HG02642 (cell line): Measurements from ENCODE around the gene DSCAM.

ENCODE experiments used
- ATAC-seq: cut with Tn5 transposase; IDR thresholded peaks from one replicate; pipeline ENCODE4 v1.9.1; 2021; ENCODE audit warnings: mild to moderate bottlenecking; ENCODE audit not compliant: unreplicated experiment, poor library complexity

Gene DSCAM

GRCh38 chr21:40566486-40566885 lies 280.5 kb downstream of the DSCAM start:
- no peak for ATAC-seq

- no peak for ATAC-seq
Observed at GRCh38 chr21:40564318-40564717, 282.6 kb downstream of the DSCAM start.

GRCh38 chr21:40563900-40564299 lies 283.1 kb downstream of the DSCAM start:
- no peak for ATAC-seq

- ATAC-seq, result no peak
Observed at GRCh38 chr21:40562242-40563002, 284.5 kb downstream of the DSCAM start.

DNA sequence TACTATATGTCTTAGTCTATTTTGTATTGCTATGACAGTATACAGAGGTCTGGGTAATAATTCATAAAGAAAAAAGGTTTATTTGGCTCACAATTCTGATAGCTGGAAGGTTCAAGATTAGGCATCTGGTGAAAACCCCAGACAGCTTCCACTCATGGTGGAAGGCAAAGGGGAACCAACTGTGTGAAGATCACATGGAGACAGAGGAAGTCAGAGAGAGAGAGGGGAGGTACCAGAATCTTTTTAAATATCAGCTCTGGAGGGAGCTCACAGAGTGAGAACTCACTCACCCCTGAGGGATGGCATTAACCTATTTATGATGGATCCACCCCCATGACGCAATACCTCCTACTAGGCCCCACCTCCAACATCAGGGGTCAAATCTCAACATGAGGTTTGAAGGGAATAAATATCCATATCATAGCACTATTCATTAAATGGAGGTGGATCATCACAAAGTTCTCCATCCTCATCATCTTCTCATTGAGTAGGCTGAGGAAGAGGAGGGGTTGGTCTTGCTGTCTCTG lies 290.5 kb downstream of the DSCAM start:
- no peak for ATAC-seq

DNA sequence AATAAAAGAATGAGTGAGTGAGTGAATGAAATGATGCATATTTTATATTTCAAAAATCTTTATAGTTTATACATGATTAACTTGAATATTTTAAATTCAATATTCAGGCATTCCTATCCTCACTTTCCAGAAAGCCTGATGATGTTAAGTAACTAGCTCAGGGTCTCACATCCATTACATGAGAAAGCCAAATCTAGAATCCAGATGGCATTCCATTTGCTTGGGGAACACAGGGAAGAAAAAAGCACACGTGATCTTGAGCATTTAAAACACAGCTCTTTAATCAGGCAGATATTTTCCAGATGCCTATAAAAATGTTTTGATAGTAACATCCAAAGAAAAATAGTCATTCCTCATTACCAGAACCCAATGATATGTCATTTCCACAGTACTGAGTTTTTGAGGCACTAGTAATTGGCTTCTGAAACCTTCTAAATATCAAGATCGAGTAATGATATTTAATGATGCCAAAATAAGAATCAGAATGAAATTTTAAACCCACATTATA lies 291.9 kb downstream of the DSCAM start:
- ATAC-seq, result no peak

DNA sequence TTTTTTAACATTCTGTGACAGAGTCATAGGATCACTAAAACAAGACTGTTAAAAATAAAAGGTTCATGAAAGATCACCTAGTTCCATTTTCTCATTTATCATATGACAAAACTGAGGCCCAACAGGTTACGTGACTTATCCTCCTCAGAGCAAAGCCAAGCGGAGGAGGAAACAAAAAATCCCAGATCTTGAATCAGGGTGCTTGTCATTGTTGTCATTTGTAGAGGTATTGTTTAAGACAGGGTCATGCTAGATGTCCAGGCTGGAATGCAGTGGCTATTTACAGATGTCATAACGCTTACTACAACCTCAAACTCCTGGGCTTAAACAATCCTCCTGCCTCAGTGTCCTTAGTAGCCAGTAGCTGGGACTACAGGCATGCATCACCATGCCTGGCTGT lies 293.2 kb downstream of the DSCAM start:
- no peak for ATAC-seq

DNA sequence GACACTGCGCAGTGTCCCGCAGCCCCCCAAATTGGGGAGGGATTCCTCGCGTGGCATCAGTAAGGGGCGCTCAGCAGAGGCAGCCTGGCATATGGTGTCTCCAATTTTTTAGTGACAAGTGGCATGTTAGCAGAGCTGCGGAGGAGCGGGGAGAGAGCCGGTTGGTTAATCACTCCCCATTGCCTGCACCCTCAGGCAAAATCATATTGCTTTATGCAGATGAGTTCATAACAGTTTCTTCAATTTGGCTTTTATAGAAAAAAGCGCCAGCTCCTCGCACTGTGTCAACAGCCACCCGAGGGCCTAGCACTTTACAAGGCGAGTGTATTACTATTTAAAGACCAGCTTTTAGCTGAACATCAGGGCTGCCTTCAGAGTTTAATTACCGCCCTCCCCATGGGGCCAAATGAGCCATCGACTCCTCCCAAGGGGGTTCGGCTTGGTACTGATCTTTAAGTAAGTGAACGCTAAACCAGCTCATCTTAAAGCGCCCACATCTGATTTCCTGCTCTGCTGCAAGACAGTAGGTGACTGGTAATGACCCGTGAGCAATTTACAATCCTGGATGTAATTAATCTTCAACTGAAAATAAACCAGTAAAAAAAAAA lies 298.9 kb downstream of the DSCAM start:
- no peak for ATAC-seq

DNA sequence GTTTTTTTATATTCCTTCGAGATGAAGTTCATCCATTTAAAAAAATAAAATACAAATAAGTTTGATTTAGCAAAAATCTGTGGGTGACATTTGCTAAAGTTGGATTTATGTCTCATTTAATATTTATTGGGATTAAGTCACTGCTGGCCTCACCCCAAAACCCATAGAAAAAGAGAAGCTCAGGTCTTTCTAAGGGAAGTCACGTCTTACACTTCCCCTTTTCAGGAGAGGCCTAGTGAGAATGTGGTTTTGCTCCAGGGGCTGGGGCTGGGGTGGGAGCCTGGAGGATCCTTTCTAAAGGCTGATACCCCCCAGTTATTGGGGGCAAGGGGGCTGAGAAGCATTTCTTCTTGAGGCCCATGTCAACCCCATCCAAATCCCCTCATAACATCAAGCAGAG lies 300.3 kb downstream of the DSCAM start:
- no peak for ATAC-seq

GRCh38 chr21:40540216-40540615 lies 306.7 kb downstream of the DSCAM start:
- ATAC-seq, result no peak

DNA sequence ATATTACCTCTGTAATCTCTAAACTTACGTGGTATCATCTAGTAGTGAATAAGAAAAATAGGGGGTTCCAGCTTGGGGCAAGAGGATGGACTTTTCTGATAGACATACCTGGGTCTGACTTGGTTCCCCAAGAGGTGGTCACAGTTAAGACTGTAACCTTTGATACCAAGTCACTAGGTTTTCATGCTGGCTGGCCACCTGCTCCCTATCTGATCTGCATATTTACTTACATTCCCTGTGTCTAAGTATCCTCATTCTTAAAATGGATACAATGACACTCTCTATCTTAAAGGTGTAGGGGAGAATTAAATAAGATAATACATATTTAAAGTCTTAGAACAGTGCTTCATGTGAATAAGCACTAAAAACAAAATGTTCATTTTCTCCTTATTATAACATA lies 312.1 kb downstream of the DSCAM start:
- ATAC-seq, result no peak

- ATAC-seq, result no peak
Observed at GRCh38 chr21:40531431-40532110, 315.4 kb downstream of the DSCAM start.

DNA sequence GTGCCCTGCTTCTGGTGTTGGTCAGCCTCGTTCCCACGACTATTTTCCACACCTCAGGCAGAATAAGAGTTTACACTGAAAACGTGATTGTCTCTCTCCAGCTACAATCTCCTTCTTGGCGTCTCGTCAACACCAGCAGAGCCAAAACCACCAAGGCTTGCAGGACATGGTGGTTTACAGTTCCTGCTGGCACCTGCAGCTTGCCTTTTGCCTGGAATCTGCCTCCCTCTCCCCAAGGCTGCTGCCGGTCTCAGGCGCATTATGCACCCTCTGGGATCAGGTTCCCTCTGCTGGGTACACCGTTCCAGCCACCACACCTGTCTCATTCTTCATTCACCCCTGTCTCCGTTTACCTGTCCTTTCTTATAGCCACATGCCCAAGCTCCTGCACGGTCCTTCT lies 315.9 kb downstream of the DSCAM start:
- no peak for ATAC-seq

DNA sequence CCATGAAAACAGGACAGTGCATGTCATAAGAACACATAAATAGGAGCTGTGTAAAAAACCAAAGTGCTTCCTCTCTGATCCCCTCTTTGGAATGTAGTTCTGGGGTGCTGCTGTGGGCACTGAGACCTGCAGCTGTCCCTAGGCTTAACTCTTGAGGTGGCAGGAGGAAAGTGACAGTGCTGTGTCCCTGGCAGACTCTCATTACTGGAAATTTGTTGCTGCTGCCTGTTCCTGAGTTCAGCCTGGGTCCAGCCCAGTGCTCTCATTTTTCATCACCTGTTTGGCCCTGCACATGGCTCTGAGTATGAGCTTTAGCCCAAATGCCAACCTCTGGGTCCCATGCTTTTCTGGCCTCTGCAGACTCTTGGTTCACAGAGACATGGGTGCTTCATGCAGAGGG lies 329.3 kb downstream of the DSCAM start:
- ATAC-seq, result no peak

DNA sequence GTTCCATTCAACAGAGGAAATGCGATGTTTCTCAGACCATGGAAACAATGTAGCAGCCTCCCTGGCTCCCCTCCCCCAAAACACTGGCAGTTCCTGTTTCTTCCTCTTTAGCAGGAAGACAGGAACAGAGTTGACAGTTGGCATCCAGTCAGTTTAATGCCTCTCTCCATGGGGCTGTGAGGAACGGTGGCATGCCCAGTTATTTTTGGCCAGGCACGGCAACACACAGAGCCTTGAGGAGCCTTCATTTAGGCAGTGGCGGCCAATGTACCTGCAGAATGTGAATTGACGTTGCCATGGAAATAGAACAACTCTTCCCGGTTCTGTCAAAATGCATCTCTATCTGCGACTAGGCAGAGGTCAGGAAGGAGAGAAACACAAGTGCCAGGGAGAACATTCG lies 330.6 kb downstream of the DSCAM start:
- ATAC-seq, result no peak

DNA sequence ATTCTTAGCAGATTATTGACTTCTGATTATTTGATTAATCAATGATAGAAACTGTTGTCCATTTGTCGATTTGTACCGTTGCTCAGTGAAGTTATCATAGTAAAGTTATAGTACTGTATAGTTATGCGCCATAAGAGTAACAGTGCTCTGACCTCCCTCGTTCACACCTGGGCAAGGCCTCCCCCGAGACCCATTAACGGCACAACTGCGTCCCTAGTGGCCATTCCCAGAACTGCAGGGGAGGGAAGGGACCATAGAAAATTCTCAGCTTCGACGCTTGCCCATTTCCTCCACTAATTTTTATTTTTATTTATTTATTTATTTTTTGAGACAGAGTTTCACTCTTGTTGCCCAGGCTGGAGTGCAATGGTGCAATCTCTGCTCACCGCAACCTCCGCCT lies 334.4 kb downstream of the DSCAM start:
- ATAC-seq, result no peak

- ATAC-seq, result no peak
Observed at GRCh38 chr21:40507978-40508377, 339.0 kb downstream of the DSCAM start.

DNA sequence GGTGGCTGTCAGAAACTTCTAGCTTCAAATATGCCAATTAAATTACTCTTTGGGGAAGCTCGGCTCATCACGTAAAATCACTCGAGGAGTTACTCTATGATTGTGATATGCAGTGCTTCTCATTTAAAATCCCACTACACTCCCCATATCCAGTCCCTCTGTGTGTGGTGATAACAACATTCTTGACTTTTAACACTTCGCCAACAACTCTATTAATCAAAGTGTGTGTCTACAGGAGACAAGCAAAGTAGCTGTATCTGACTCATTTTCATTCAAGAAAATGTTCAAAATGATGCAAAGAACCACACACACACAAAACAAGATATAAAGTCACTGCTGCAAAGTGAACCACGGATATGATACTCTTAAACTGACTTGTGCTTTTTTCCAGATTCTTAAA lies 341.3 kb downstream of the DSCAM start:
- no peak for ATAC-seq

DNA sequence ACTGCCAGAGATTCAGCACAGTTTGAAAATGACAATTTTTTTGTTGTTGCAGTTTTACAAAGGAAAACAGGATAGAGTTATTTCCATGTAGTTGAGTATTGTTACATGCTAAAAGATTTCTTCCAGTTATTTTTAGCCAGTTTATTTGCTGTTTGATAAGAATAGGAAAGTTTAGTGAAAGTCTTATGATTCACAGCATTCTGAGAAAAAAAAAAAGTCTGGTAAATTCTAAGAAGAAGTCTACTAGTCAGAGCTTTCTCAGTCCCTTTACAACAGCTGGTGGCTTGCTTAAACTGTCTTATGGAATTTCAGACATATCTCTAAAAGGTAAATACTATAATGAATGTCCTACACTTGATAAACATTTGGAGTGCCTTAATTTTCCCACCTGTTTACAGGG lies 341.7 kb downstream of the DSCAM start:
- ATAC-seq, result no peak

GRCh38 chr21:40504825-40505224 lies 342.1 kb downstream of the DSCAM start:
- no peak for ATAC-seq

- no peak for ATAC-seq
Observed at GRCh38 chr21:40496116-40496515, 350.8 kb downstream of the DSCAM start.
